ENCODE measurements around the gene ATP2A2. TPM values are rescaled to one million over a fixed set of nuclear protein-coding genes. Genes with fewer than 3 reads are reported as not detected.
A peak's percentile ranks its signal among the peaks of the same experiment; 100 is the strongest.
"Not testable (repeated sequence)": the region's sequence is repeated elsewhere in the genome, so short reads cannot be mapped to it uniquely, and the experiment has no call there.

ATP2A2 gene
- total RNA-seq, 1 donor from 2014 or later: 100 TPM

- ATAC-seq (ENCODE audit: low read depth) (no peak), DNase-seq (no peak)
- Mint-ChIP-seq H3K9me3 (no peaks in the 10 kb centered on the region), H3K36me3 (ENCODE audit: low read depth) (peaks cover 95% of the 10 kb centered on the region), H3K4me3 (no peak overlapping the region), H3K27ac (no peak overlapping the region), H3K4me1 (peaks cover 16% of the 10 kb centered on the region), H3K27me3 (no peaks in the 10 kb centered on the region)
- ChIA-PET CTCF (no interaction called here), POLR2A (no interaction called here)
- TF ChIP-seq, protein P1, sequence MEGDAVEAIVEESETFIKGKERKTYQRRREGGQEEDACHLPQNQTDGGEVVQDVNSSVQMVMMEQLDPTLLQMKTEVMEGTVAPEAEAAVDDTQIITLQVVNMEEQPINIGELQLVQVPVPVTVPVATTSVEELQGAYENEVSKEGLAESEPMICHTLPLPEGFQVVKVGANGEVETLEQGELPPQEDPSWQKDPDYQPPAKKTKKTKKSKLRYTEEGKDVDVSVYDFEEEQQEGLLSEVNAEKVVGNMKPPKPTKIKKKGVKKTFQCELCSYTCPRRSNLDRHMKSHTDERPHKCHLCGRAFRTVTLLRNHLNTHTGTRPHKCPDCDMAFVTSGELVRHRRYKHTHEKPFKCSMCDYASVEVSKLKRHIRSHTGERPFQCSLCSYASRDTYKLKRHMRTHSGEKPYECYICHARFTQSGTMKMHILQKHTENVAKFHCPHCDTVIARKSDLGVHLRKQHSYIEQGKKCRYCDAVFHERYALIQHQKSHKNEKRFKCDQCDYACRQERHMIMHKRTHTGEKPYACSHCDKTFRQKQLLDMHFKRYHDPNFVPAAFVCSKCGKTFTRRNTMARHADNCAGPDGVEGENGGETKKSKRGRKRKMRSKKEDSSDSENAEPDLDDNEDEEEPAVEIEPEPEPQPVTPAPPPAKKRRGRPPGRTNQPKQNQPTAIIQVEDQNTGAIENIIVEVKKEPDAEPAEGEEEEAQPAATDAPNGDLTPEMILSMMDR (IDR thresholded peaks at IDR 0.05): no peak
- intact Hi-C loops (cut with micrococcal nuclease): no loop called here
These were observed 54.5 kb downstream of the ATP2A2 start for GRCh38 chr12:110335481-110336045.

DNA sequence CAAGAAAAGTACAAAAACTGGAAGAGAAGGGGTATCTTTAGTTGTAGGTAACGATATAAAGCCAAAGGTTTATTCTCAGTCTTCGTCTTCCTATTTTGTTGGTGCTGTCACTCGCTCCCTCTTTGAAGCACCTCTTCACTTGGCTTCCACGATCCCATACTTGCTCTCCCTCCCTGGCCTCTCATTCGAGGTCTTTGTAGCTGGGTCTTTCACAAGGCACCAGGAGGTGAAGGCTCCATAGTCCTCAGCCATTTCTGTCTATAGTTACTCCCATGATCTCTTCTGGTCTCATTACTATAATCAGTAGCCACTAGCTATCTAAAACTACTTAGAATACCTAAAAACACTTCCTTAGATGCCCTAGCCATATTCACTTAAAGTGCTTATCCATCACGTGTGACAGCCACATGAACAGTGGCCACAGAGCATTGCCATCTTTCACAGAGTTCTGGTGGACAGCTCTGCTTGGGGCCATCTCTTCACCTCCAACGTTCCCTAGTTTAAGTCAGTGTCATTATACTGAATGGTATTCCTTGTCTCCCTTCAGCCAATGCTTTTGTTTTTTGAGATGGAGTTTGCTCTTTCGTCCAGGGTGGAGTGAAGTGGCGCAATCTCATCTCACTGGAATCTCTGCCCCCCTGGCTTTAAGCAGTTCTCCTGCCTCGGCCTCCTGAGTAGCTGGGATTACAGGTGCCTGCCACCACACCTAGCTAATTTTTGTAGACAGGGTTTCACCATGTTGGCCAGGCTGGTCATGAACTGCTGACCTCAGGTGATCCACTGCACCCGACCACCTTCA lies 57.1 kb downstream of the ATP2A2 start:
- Mint-ChIP-seq H3K27ac (no peak overlapping the region), H3K4me3 (no peak overlapping the region), H3K4me1 (peaks cover 16% of the 10 kb centered on the region), H3K9me3 (no peaks in the 10 kb centered on the region), H3K27me3 (no peaks in the 10 kb centered on the region), H3K36me3 (ENCODE audit: low read depth) (peaks cover 99% of the 10 kb centered on the region)
- TF ChIP-seq, protein P1 (IDR thresholded peaks at IDR 0.05): no peak
- intact Hi-C loops (cut with micrococcal nuclease): no loop called here
- no peak for DNase-seq
- no peak for ATAC-seq (ENCODE audit: low read depth)
- ChIA-PET POLR2A (interaction anchor here (0.6 kb wide), 1 partner anchor 111 kb away, joined by 4 read pairs; no protein-coding TSS in a partner anchor), CTCF (no interaction called here)

DNA sequence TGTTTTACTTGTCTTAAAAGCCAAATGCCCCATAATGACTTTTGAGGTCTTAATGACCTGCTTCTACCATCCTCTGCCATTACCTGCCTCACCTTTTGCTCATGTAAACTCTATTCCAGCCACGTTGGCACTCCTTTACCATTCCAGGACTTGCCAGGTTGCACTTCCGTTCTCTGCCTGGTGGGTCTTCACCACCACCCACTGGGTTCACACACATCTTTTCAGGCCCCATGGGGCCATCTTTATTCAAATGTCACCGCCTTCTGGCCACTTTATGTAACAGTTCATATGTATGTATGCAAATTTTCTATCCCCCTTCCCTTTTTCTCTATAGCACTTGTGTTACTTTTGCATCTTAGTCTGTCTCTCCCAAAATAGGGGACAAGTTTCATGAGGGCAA lies 57.7 kb downstream of the ATP2A2 start:
- TF ChIP-seq, protein P1 (IDR thresholded peaks at IDR 0.05): no peak
- DNase-seq (no peak), ATAC-seq (ENCODE audit: low read depth) (peak; percentile 79)
- intact Hi-C loops (cut with micrococcal nuclease): loop anchor here (1.0 kb wide), 1 partner anchor 238 kb away; no protein-coding TSS in a partner anchor
- Mint-ChIP-seq H3K4me1 (peaks cover 16% of the 10 kb centered on the region), H3K4me3 (no peak overlapping the region), H3K9me3 (no peaks in the 10 kb centered on the region), H3K27ac (no peak overlapping the region), H3K36me3 (ENCODE audit: low read depth) (peaks cover 99% of the 10 kb centered on the region), H3K27me3 (no peaks in the 10 kb centered on the region)
- CTCF ChIA-PET: no interaction called here
- POLR2A ChIA-PET: interaction anchor here (0.6 kb wide), 1 partner anchor 110 kb away, joined by 4 read pairs; no protein-coding TSS in a partner anchor

DNA sequence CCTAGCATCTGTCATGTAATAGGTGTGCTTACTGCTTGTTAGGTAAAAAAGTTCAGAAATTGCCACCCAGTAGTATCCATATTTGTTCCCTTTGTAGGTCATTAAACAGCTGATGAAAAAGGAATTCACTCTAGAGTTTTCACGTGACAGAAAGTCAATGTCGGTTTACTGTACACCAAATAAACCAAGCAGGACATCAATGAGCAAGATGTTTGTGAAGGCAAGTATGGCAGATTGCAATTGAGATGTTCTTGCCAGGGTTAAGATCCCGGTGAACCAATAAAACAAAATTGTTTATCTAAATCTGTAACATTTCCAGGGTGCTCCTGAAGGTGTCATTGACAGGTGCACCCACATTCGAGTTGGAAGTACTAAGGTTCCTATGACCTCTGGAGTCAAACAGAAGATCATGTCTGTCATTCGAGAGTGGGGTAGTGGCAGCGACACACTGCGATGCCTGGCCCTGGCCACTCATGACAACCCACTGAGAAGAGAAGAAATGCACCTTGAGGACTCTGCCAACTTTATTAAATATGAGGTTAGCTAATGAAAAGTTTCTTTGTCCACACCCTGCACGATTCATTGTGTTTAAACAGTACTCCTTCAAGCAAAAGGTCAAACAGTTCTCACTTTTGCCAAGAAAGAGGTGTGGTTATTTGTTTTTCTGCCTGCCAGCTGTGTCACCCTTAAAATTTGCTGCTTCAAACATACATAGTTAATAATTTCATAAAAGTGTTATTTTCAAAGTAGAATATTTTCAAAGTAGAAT lies 58.3 kb downstream of the ATP2A2 start:
- H3K4me3 Mint-ChIP-seq: no peak overlapping the region

DNA sequence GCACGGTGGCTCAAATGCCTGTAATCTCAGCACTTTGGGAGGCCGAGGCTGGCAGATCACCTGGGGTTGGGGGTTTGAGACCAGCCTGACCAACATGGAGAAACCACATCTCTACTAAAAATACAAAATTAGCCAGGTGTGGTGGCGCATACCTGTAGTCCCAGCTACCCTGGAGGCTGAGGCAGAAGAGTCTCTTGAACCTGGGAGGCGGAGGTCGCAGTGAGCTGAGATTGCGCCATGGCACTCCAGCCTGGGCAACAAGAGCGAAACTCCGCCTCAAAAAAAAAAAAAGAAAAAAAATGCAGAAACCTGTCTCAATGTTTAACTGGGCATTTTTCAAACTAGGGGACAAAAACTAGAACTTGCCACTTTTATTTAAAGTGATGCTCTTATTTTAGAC lies 59.2 kb downstream of the ATP2A2 start:
- DNase-seq; intact Hi-C loops (cut with micrococcal nuclease); H3K4me3 Mint-ChIP-seq; ATAC-seq (ENCODE audit: low read depth); H3K27me3 Mint-ChIP-seq; H3K9me3 Mint-ChIP-seq; H3K27ac Mint-ChIP-seq: not testable (repeated sequence)
- H3K36me3 Mint-ChIP-seq (ENCODE audit: low read depth): peaks cover 99% of the 10 kb centered on the region
- H3K4me1 Mint-ChIP-seq: peaks cover 16% of the 10 kb centered on the region
- ChIA-PET POLR2A (interaction anchor here (0.7 kb wide), 1 partner anchor 14 kb away, joined by 3 read pairs; no protein-coding TSS in a partner anchor), CTCF (interaction anchor here (0.8 kb wide), 1 partner anchor 548 kb away, joined by 3 read pairs; no protein-coding TSS in a partner anchor)

More for the DNA sequence above, 58.3 kb downstream of the ATP2A2 start:
- DNase-seq: no peak
- POLR2A ChIA-PET: interaction anchor here (0.6 kb wide), 1 partner anchor 109 kb away, joined by 4 read pairs; no protein-coding TSS in a partner anchor
- Mint-ChIP-seq H3K27ac (no peak overlapping the region), H3K27me3 (no peaks in the 10 kb centered on the region), H3K4me1 (peaks cover 16% of the 10 kb centered on the region), H3K9me3 (no peaks in the 10 kb centered on the region), H3K36me3 (ENCODE audit: low read depth) (peaks cover 99% of the 10 kb centered on the region)
- TF ChIP-seq, protein P1 (IDR thresholded peaks at IDR 0.05): no peak
- CTCF ChIA-PET: interaction anchor here (0.8 kb wide), 1 partner anchor 549 kb away, joined by 3 read pairs; no protein-coding TSS in a partner anchor
- ATAC-seq (ENCODE audit: low read depth): no peak
- intact Hi-C loops (cut with micrococcal nuclease): loop anchor here (1.0 kb wide), 1 partner anchor 239 kb away; no protein-coding TSS in a partner anchor
